ENCODE data around the gene CNTN5.

DNA sequence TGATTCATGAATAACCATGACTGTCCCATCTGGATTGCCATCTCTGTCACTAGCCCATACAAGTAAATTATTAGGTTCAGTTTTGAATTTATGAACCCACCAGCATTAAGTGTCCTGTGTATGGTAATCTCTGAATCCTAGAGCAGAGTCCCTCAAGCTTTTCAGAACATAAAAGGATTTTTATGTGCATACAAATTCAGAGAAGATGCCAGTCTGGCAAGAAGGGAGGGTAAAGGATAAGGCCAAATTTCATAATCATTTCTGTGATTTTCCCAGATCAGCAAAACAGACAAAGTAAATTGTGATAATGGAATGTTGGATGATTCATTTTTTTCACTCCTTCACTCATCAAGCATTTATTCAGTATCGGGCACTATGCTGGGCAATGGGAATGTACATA, 1295.2 kb downstream of the CNTN5 start:
- TF ChIP-seq SMC3 (IDR thresholded peaks at IDR 0.05; ENCODE audit: borderline replicate concordance, low read length) = no peak
- no peak for TF ChIP-seq POLR2A (IDR thresholded peaks at IDR 0.05; ENCODE audit: low read depth, low read length)
- TF ChIP-seq, protein P1, sequence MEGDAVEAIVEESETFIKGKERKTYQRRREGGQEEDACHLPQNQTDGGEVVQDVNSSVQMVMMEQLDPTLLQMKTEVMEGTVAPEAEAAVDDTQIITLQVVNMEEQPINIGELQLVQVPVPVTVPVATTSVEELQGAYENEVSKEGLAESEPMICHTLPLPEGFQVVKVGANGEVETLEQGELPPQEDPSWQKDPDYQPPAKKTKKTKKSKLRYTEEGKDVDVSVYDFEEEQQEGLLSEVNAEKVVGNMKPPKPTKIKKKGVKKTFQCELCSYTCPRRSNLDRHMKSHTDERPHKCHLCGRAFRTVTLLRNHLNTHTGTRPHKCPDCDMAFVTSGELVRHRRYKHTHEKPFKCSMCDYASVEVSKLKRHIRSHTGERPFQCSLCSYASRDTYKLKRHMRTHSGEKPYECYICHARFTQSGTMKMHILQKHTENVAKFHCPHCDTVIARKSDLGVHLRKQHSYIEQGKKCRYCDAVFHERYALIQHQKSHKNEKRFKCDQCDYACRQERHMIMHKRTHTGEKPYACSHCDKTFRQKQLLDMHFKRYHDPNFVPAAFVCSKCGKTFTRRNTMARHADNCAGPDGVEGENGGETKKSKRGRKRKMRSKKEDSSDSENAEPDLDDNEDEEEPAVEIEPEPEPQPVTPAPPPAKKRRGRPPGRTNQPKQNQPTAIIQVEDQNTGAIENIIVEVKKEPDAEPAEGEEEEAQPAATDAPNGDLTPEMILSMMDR (IDR thresholded peaks at IDR 0.05 in 2 of 3, conservative IDR thresholded peaks at IDR 0.05 in 1 of 3; ENCODE audit: control insufficient read depth in 2 of 3, extremely low read depth in 1 of 3, insufficient read depth in 1 of 3, low read depth in 3 of 3, low read length in 3 of 3) = no peak
- TF ChIP-seq RELA (IDR thresholded peaks at IDR 0.05; ENCODE audit: borderline replicate concordance, partially characterized antibody) = no peak
- TF ChIP-seq, protein P2, sequence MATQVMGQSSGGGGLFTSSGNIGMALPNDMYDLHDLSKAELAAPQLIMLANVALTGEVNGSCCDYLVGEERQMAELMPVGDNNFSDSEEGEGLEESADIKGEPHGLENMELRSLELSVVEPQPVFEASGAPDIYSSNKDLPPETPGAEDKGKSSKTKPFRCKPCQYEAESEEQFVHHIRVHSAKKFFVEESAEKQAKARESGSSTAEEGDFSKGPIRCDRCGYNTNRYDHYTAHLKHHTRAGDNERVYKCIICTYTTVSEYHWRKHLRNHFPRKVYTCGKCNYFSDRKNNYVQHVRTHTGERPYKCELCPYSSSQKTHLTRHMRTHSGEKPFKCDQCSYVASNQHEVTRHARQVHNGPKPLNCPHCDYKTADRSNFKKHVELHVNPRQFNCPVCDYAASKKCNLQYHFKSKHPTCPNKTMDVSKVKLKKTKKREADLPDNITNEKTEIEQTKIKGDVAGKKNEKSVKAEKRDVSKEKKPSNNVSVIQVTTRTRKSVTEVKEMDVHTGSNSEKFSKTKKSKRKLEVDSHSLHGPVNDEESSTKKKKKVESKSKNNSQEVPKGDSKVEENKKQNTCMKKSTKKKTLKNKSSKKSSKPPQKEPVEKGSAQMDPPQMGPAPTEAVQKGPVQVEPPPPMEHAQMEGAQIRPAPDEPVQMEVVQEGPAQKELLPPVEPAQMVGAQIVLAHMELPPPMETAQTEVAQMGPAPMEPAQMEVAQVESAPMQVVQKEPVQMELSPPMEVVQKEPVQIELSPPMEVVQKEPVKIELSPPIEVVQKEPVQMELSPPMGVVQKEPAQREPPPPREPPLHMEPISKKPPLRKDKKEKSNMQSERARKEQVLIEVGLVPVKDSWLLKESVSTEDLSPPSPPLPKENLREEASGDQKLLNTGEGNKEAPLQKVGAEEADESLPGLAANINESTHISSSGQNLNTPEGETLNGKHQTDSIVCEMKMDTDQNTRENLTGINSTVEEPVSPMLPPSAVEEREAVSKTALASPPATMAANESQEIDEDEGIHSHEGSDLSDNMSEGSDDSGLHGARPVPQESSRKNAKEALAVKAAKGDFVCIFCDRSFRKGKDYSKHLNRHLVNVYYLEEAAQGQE (IDR thresholded peaks at IDR 0.05; ENCODE audit: low read depth, low read length) = no peak
- TF ChIP-seq CREB1 (IDR thresholded peaks at IDR 0.05; ENCODE audit: low read depth) = no peak
- TF ChIP-seq TCF12 (IDR thresholded peaks at IDR 0.05; ENCODE audit: low read depth, low read length) = no peak
- TF ChIP-seq SIN3A (IDR thresholded peaks at IDR 0.05; ENCODE audit: low read depth, low read length) = no peak
